GM11168 (cell line): ENCODE data around the gene TRIM40.
"Not testable (repeated sequence)": the region's sequence is repeated elsewhere in the genome, so short reads cannot be mapped to it uniquely, and the experiment has no call there.

Experiments used
- in situ Hi-C: fragments of 300-500 bp; cut with MboI; formaldehyde crosslinking; loops from one replicate; pipeline ENCODE4 v1.12.0; 2022; ENCODE audit warnings: low sequenced_read_pairs; ENCODE audit not compliant: unreplicated experiment

TRIM40 gene

GRCh38 chr6:30160785-30161531 lies 25.0 kb downstream of the TRIM40 start, which contains the start of gene TRIM10:
TRIM10 (minus strand) TSS chr6:30161211; CDS start chr6:30160858, 353 bp downstream.
- in situ Hi-C loops, result loop anchor here (5.0 kb wide), 1 partner anchor 59 kb away; no protein-coding TSS in a partner anchor

- in situ Hi-C loops, result loop anchor here (5.0 kb wide), 1 partner anchor 60 kb away; no protein-coding TSS in a partner anchor
Measured at GRCh38 chr6:30162265-30163089, 26.5 kb downstream of the TRIM40 start.

GRCh38 chr6:30163090-30163917 lies 27.4 kb downstream of the TRIM40 start, which contains the start of gene TRIM15:
TRIM15 (plus strand) TSS chr6:30163546; CDS start chr6:30163685, 139 bp downstream.
- in situ Hi-C loops, result loop anchor here (5.0 kb wide), 1 partner anchor 61 kb away; no protein-coding TSS in a partner anchor

- in situ Hi-C loops, result loop anchor here (5.0 kb wide), 1 partner anchor 62 kb away; no protein-coding TSS in a partner anchor
Measured at GRCh38 chr6:30163918-30164654, 28.1 kb downstream of the TRIM40 start.

GRCh38 chr6:30164714-30165113 lies 28.8 kb downstream of the TRIM40 start:
- in situ Hi-C loops, result loop anchor here (5.0 kb wide), 1 partner anchor 62 kb away; no protein-coding TSS in a partner anchor

GRCh38 chr6:30165238-30165637 lies 29.3 kb downstream of the TRIM40 start:
- in situ Hi-C loops, result not testable (repeated sequence)

- in situ Hi-C loops, result no loop called here
Measured at GRCh38 chr6:30167101-30167500, 31.2 kb downstream of the TRIM40 start.

- in situ Hi-C loops, result no loop called here
Measured at GRCh38 chr6:30168741-30169140, 32.8 kb downstream of the TRIM40 start.

- in situ Hi-C loops, result no loop called here
Measured at GRCh38 chr6:30169658-30170614, 34.0 kb downstream of the TRIM40 start.

- in situ Hi-C loops, result no loop called here
Measured at GRCh38 chr6:30171677-30172471, 35.9 kb downstream of the TRIM40 start.

- in situ Hi-C loops, result no loop called here
Measured at GRCh38 chr6:30172681-30173080, 36.7 kb downstream of the TRIM40 start.

- in situ Hi-C loops, result no loop called here
Measured at GRCh38 chr6:30175765-30176164, 39.8 kb downstream of the TRIM40 start.

GRCh38 chr6:30178837-30179236 lies 42.9 kb downstream of the TRIM40 start:
- in situ Hi-C loops, result no loop called here

GRCh38 chr6:30180145-30180544 lies 44.2 kb downstream of the TRIM40 start:
- in situ Hi-C loops, result no loop called here

- in situ Hi-C loops, result no loop called here
Measured at GRCh38 chr6:30184417-30185031, 48.6 kb downstream of the TRIM40 start.

- in situ Hi-C loops, result no loop called here
Measured at GRCh38 chr6:30185846-30186484, 50.0 kb downstream of the TRIM40 start.

GRCh38 chr6:30188541-30188940 lies 52.6 kb downstream of the TRIM40 start:
- in situ Hi-C loops, result no loop called here
